Measurements from ENCODE around the gene DRAP1.

- TF ChIP-seq CTCF (IDR thresholded peaks at IDR 0.05) (no peak), ZFX (IDR thresholded peaks at IDR 0.05; ENCODE audit: borderline replicate concordance) (no peak)
Observed at GRCh38 chr11:65891219-65892136, 27.7 kb upstream of the DRAP1 start.

Data from 22Rv1 (cell line).